Measurements from ENCODE around the gene FGD4.

GRCh38 chr12:32544893-32545292 lies 145.5 kb downstream of the FGD4 start:
- TF ChIP-seq CTCF (IDR thresholded peaks at IDR 0.05) (no peak), POLR2A (IDR thresholded peaks at IDR 0.05) (no peak)

Data from body of pancreas (tissue), 4 donors.